Glomerular endothelial cell (primary cell): ENCODE measurements around the gene SUSD6. TPM values are rescaled to one million over a fixed set of nuclear protein-coding genes. Genes with fewer than 3 reads are reported as not detected.
"Not testable (repeated sequence)": the region's sequence is repeated elsewhere in the genome, so short reads cannot be mapped to it uniquely, and the experiment has no call there.

Experiments used
- DNase-seq: peaks from one replicate; pipeline ENCODE4 v3.0.0-alpha.2; 2011; ENCODE audit warnings: low read depth, low spot score; ENCODE audit errors: extremely low read depth
- total RNA-seq: library from RNA; depleted of rRNA; stranded (reverse); fragments of >200 nt; gene quantifications from 2 replicates; pipeline ENCODE4 v1.2.3, GENCODE V29; 2015

The SUSD6 gene
- total RNA-seq, 1 donor from 2014 or later: 54.1 TPM

DNA sequence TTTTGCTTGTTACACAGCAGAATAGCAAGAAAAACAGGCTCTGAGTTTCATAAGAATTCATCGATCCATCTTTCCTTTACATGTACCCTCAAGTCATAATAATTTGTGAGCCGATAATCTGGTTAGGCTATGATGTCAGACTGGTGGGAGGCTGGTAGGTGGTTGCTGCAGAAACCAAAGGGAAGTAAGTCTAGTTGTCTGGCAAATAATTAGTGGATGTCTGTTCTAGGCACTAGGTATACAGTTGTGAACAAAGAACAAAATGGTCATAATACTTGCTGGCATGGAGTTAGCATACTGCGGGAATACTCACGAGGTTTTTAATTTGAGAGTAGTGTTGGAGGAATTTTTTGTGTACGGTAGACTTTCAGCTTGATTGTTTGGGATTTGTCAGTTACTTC, 8.8 kb downstream of the SUSD6 start:
- DNase-seq: no peak

DNA sequence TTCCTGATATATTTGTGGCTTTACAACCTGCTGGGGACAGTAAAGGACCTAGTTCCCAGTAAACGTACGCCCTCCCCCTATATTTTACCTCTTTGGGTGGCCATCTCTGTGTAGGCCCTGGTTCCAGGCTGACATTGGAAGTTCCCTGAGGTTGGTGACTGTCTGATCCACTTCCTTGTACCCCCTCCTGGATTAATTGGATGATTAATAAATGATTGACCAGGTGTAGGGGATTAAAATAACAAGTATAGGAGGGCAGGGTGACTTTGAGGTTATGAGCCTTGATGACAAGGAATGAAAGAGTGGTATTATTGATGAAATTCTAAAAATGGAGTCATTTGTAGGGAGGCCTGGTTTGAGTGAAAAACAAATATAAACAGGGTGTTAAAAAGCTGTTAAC, 9.6 kb downstream of the SUSD6 start:
- DNase-seq: no peak

DNA sequence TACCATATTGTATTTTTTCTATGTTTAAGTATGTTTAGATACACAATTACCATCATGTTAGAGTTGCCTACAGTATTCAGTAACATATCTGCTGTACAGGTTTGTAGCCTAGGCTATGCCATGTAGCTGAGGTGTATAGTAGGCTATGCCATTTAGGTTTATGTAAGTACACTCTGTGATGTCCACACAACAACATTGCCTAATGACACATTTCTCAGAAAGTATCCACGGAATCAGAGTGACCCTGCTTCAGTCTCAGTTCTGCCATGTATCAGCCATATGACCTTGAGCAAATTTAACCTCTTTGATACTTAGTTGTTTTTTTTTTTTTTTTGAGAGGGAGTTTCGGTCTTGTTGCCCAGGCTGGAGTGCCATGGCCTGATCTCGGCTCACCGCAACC, 12.7 kb downstream of the SUSD6 start:
- no peak for DNase-seq

DNA sequence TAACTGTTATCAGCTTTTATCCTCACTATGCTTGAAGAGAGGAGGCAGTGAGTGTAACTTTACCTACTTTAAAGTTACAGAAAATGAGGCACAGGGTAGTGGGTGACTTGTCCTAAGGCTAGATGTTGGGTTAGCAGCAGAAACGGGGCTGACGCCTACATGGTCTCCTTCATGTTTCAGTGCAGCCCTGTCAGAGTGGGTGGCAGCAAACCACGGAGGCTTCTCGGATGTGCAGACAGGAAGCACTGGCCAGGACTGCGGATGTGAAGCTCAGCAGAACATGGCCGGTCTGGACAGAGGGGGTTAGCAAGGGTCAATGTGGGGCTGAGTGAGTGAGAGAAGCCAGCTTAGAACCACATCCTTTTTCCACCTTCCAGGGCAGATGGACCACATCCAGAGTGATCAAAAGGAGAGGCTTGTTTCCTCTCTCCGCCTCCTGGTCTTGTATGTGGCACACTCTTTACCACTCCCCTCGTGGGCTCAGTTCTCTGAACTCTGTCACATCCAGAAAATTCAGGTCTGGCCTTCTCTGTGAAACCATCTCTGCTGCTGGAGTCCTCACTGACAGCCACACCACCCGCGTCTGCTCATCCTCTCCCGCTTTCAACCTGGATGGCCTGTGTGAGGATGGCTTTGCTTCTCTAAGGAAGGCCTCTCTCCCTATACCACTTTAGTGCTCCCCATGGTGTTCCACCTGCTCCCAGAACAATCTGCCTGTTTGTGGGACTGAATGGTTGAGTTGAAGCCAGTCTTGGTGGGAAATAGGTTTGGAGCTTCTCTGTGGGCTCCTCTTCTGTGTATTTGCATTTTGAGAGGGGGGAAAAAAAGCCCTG, 14.1 kb downstream of the SUSD6 start:
- no peak for DNase-seq

DNA sequence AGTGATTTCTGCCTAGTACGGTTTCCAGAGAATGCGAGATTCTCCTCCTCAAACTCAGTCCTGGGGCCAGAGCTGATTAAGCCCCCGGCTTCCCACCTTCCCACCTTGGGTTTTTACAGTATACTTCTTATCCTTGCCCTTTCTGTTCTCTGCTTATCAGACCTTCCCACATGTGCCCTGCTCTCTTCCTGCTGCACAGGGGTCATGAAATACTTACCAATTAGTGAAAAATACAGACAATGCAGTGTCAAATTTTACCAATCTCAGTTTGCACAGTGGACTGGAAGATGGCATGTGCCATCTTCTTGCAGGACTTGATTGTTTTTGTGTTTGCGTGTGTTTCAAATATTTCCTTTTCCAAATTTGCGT, 14.7 kb downstream of the SUSD6 start:
- DNase-seq: no peak

DNA sequence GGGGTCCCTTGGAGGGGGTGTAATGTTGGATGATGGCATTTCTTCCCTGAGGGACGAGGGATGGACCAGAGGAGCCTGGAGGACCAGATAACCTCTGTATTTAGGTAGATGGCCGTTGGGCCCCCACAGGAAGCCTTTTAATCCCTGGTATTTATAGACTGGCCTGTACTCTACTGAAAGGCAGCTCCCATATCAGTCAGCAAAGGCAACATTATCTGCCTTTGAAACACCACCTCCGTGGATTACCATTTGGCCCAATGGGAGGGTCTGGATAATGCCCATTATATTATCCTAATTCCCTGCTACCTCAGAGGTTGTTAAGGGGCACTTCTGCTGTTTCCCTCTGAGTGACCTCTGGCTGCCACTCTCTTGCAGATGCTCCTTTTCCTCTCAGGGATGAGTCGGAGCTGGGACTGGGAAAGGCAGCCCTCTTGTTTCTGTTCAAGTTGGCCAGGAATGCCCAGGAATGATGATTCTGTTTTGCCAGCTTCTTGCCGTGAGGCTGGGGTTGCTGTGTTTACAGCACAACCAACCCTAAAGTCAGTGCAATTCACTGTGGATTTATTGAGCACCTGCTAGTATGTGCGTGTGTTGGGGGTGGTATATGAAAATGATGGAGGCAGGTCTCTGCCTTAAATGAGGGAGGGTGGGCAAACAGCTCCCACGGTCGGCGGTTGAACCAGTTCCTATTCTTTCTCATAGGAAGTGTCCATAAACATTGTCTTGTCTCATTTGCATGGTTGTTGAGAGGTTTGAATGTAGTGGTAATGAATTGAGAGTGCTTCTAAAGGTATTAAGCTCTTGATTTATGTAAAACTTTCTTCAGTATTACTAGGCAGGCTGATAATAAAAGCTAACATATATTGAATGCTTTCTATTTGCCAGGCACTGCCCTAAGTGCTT, 18.1 kb downstream of the SUSD6 start:
- no peak for DNase-seq

DNA sequence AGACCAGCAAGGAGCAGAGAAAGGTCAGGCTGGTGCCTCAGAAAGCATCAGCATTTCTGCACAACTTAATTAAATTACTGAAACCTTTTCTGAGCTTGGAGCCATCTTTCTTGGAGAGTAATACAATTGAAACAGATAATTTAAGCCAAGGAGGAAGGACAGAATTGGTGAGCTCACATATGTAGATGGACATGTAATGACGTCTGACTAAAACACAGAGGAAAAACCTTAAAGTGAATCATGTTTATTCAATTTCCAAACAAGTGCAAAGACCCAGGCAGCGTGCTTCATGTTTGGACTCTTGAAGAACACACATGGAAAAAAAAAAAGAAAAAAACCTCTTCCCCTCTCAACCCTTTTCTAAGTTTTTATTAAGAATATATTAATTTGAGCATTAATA, 19.0 kb downstream of the SUSD6 start:
- DNase-seq: no peak

GRCh38 chr14:69631509-69631908, 20.1 kb downstream of the SUSD6 start:
- no peak for DNase-seq

DNA sequence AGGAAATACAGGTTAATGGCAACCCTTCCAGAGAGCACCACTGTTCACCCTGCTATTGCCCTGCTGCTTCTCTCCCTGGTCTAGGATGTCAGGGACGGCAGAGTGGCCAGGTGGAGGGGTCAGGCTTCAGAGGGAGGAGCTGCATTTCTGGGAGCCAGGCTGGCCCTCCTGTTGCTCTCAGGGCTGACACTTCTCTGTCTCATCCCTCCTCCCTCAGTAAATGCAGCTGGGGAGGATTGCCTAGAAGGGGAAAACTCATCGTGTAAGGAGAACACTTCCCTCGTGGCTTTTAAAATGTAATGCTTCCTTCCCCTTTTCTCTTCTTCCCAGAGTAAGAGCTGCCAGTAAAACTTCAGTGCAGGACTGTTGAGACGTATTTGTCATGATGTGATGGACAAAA, 20.8 kb downstream of the SUSD6 start:
- DNase-seq: no peak

- DNase-seq: no peak
Measured at GRCh38 chr14:69632593-69633151, 21.3 kb downstream of the SUSD6 start.

GRCh38 chr14:69633238-69633637, 21.8 kb downstream of the SUSD6 start:
- no peak for DNase-seq

DNA sequence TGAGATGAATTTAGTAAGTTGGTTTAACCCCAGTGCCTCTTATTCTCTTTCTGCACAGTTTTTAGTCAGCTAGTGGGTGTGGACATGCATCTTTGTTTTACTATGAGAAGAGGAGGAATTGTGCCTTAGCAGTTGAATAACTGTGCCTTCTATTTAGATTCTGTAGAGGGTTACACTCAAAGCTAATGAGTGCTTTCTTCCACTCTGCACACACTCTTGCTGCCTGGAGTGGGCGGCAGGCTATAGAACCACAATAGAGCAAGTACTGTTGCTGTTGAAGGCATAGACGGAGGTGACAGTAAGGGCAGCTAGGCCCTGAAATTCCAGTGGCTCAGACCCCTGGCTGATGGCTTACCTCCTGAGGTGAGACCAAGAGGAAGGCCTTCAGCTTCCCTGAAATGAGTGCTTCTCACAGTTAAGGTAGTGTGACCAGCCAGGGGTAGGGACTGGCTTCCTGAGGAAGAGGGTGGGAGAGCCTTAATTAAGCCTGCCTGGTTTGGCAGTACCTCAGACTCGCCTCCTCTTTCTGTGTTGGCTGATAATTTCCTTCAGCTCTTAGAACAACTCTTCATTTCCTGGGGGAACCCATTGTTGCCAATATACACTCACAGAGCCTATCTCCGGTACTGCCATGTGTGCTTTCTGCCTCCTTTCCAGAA, 24.7 kb downstream of the SUSD6 start:
- no peak for DNase-seq

DNA sequence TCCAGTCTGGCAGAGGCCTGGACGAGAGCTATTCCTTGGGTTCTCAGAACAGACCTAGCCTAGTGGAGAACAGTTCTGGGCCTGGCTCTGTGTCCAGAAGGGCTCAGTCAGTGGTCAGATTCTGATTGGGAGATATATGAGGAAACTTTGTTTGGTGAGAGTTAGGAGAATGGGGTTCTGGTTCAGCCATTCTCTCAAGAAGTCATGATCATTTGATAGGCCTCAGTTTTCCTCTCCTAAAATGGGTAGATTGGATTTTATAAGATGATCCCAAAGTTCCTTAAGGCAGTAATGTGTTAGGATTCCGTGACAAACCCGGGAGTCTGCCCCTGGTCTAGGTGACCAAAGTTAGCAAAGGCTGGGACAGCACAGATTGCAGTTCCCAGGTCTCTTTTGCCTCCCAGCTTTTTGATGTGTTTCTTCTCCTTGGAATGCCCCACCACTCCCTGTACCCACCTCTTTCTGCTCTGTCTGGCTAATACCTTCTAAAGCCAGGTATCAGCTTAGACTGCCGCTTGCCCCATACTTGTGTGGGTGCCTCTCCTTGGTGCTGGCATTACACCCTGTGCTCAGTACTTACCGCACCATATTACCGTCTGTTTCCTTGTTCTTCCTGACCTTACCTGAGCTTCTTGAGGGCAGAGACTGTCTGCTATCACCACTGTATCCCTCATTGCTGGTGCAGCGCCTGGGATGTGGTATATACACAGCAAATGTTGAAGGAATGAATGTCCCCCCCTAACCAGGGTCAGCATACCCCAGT, 25.5 kb downstream of the SUSD6 start:
- DNase-seq: no peak

DNA sequence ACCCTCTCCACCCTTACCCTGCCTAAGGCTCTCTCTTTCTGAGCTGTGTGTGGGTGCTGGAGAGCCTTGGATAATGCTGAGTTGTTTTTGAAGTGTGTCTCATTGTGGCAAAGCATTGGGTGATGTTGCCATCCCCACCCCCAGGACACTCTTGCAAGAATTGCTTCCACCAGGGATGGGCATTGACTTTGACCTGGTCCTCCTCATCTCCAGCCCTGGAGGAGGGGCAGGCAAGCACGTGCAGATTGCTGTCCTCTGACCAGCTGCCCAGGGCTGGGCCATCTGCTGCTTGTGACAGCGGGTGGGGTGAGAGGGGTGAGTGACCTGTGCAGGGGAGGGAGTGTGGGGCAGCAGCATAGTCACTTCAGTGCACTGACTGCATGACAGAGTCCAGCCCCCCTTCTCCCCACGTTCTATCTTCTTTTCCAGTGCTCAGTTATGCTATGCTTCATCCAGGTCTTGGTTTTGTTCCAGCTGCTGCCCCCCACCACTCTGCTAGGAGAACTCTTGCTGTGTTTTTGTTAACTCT, 26.2 kb downstream of the SUSD6 start:
- DNase-seq: no peak

- no peak for DNase-seq
Measured at GRCh38 chr14:69640931-69641330, 29.5 kb downstream of the SUSD6 start.

DNA sequence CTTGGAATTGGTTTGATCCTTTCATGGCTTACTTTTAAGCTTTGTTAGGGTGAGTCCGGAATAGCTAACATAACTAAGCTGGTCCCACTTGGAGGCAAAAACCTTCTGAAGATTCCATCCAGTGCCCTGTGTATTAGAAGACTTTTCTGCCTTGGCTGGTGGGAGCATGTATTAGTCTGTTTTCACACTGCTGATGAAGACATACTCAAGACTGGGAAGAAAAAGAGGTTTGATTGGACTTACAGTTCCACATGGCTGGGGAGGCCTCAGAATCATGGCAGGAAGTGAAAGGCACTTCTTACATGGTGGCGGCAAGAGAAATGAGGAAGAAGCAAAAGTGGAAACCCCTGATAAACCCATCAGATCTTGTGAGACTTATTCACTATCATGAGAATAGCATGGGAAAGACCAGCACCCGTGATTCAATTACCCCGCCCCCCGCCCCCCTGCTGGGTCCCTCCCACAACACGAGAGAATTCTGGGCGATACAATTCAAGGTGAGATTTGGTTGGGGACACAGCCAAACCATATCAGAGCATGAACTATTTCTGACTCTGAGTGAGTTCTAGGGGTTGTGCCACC, 30.9 kb downstream of the SUSD6 start:
- not testable (repeated sequence) for DNase-seq

DNA sequence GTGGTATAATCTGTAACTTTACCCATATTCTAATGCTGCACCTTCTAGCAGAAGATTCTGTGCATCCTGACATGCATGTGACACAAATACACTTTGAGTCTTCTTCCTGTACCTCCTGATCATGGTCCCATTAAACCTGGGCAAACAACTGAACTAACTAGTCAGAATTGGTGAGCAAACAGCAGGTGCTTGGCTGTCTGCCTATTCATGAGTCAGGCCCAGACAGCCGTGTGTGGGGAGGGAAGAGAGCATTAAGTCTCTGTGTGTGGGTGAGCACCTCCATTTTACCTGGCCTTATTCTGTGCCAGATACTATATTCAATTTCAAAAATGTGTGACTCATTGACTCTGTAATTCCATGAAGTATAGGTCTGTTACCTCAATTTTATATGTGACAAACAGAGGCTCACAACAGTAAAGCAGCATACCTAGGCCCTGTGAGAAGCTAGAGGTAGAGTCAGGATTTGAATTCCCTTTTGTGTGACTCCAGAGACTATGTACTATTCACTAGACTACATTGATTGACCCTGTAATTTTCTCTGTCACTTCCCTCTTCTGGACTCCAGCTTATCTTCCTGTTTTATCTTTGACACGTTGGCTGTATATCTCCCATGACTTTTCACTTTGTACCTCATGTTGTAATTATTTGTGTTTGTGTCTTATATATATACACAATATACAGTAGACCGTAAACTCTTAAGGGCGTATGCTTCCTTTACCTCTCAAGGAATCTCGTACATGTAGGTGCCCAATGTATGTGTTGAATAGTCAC, 32.2 kb downstream of the SUSD6 start:
- no peak for DNase-seq

DNA sequence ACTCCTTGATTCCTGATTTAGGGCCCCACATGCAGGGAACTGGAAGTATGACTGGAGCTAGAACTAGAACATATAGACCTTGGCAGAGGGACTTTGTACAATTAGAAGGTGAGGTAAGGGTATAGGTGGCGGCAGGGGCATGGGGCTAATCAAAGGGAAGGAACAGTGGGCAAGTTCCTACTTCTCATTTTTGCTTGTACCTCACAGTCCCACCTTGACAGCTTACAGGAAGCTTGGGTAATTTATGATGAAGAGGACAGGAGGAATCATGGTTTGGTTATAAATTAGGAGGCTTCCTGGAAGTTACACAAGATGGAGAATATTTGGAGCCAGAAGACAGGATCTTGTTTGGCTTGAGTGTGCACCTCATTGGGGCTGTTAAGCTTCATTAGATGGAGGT, 33.4 kb downstream of the SUSD6 start:
- no peak for DNase-seq

- DNase-seq: no peak
Measured at GRCh38 chr14:69647213-69647612, 35.8 kb downstream of the SUSD6 start.
